MM.1S (cell line): ENCODE measurements around the gene SCLY.

Experiments
- DNase-seq: peaks from one replicate; pipeline ENCODE4 v3.0.0-alpha.2; 2015
- H2AFZ ChIP-seq: fragments of 300-600 bp; sonication (generic); 2 replicates; pipeline ENCODE4 v1.6.0; 2016; ENCODE audit warnings: antibody characterized with exemption, low read length
- H3F3A ChIP-seq: fragments of 300-600 bp; sonication (generic); 2 replicates; pipeline ENCODE4 v1.6.1; 2016; ENCODE audit warnings: mild to moderate bottlenecking, antibody characterized with exemption, low read length, moderate library complexity, mixed read lengths; ENCODE audit not compliant: insufficient read depth
- H3K27ac ChIP-seq: fragments of 300-600 bp; sonication (generic); 2 replicates; pipeline ENCODE4 v1.5.1; 2016; ENCODE audit warnings: mild to moderate bottlenecking, low read length
- H3K27me3 ChIP-seq: fragments of 300-600 bp; sonication (generic); replicated peaks from 2 replicates; pipeline ENCODE4 v1.6.0; 2016; ENCODE audit warnings: low read length; ENCODE audit not compliant: insufficient read depth
- H3K36me3 ChIP-seq: fragments of 300-600 bp; sonication (generic); replicated peaks from 2 replicates; pipeline ENCODE4 v1.6.1; 2016; ENCODE audit warnings: mild to moderate bottlenecking, low read length, mixed read lengths; ENCODE audit not compliant: insufficient read depth
- H3K4me1 ChIP-seq: fragments of 300-600 bp; sonication (generic); 2 replicates; pipeline ENCODE4 v1.6.1; 2016; ENCODE audit warnings: low read length, mixed read lengths
- H3K4me2 ChIP-seq: fragments of 300-600 bp; sonication (generic); 2 replicates; pipeline ENCODE4 v1.6.0; 2016; ENCODE audit warnings: low read depth, low read length
- H3K4me3 ChIP-seq: fragments of 300-600 bp; sonication (generic); 2 replicates; pipeline ENCODE4 v1.5.1; 2016; ENCODE audit warnings: low read length, mixed read lengths
- H3K79me2 ChIP-seq: fragments of 300-600 bp; sonication (generic); 2 replicates; pipeline ENCODE4 v1.6.1; 2016; ENCODE audit warnings: mixed run types, low read length, mixed read lengths
- H3K9ac ChIP-seq: fragments of 300-600 bp; sonication (generic); 2 replicates; pipeline ENCODE4 v1.6.1; 2016; ENCODE audit warnings: low read length, mixed read lengths
- H3K9me2 ChIP-seq: fragments of 300-600 bp; sonication (generic); replicated peaks from 2 replicates; pipeline ENCODE4 v1.6.1; 2016; ENCODE audit warnings: mild to moderate bottlenecking, low read length, mixed read lengths; ENCODE audit not compliant: insufficient read depth
- H3K9me3 ChIP-seq: fragments of 300-600 bp; sonication (generic); replicated peaks from 2 replicates; pipeline ENCODE4 v1.6.1; 2016; ENCODE audit warnings: mild to moderate bottlenecking, low read length, mixed read lengths; ENCODE audit not compliant: insufficient read depth
- H4K20me1 ChIP-seq: fragments of 300-600 bp; sonication (generic); 2 replicates; pipeline ENCODE4 v1.6.1; 2016; ENCODE audit warnings: mild to moderate bottlenecking, low read length, moderate library complexity, mixed read lengths; ENCODE audit not compliant: insufficient read depth
- EZH2 ChIP-seq: fragments of 300-600 bp; sonication (generic); optimal IDR thresholded peaks from 2 replicates; pipeline ENCODE3; 2017; ENCODE audit warnings: low read depth, mild to moderate bottlenecking, antibody characterized with exemption, low read length, mixed read lengths
- EZH2phosphoT487 ChIP-seq: fragments of 300-600 bp; sonication (generic); IDR thresholded peaks from 2 replicates; pipeline ENCODE4 v1.6.1; 2018; ENCODE audit warnings: antibody characterized with exemption, low read length
- TF ChIP-seq, protein P1 (sequence below): fragments of 300-600 bp; sonication (generic); IDR thresholded peaks from 2 replicates; pipeline ENCODE4 v1.5.1; 2016; ENCODE audit warnings: antibody characterized with exemption, low read length, mixed read lengths

SCLY gene

DNA sequence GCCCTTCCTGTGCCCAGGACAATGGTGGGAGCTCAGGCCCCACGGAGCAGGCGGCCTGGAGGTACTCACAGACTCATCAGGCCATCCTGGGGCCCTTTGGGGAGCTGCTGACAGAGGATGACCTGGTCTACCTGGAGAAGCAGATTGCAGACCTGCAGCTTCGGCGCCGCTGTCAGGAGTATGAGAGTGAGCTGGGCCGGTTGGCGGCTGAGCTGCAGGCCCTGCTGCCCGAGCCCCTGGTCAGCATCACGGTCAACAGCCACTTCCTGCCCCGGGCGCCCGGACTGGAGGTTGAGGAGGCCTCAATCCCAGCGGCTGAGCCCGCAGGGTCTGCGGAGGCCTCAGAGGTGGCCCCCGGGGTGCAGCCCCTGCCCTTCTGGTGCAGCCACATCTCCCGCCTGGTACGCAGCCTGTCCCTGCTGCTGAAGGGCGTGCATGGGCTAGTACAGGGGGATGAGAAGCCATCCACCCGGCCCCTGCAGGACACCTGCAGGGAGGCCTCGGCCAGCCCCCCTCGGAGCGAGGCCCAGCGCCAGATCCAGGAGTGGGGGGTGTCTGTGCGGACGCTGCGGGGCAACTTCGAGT, 69.4 kb downstream of the SCLY start:
- TF ChIP-seq, protein P1, sequence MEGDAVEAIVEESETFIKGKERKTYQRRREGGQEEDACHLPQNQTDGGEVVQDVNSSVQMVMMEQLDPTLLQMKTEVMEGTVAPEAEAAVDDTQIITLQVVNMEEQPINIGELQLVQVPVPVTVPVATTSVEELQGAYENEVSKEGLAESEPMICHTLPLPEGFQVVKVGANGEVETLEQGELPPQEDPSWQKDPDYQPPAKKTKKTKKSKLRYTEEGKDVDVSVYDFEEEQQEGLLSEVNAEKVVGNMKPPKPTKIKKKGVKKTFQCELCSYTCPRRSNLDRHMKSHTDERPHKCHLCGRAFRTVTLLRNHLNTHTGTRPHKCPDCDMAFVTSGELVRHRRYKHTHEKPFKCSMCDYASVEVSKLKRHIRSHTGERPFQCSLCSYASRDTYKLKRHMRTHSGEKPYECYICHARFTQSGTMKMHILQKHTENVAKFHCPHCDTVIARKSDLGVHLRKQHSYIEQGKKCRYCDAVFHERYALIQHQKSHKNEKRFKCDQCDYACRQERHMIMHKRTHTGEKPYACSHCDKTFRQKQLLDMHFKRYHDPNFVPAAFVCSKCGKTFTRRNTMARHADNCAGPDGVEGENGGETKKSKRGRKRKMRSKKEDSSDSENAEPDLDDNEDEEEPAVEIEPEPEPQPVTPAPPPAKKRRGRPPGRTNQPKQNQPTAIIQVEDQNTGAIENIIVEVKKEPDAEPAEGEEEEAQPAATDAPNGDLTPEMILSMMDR, result no peak
- no peak for TF ChIP-seq EZH2
- TF ChIP-seq EZH2phosphoT487, result no peak
- H3K36me3 ChIP-seq, result no peaks in the 10 kb centered on the region
- H3K27me3 ChIP-seq, result no peaks in the 10 kb centered on the region
- H3K4me2 ChIP-seq, result no peak overlapping the region
- H3F3A ChIP-seq, result no peaks in the 10 kb centered on the region
- H3K4me3 ChIP-seq, result no peak overlapping the region
- no peaks in the 10 kb centered on the region for H3K79me2 ChIP-seq
- no peak overlapping the region for H3K9ac ChIP-seq
- H3K9me2 ChIP-seq, result no peaks in the 10 kb centered on the region
- H3K4me1 ChIP-seq, result no peaks in the 10 kb centered on the region
- H3K27ac ChIP-seq, result no peak overlapping the region
- H2AFZ ChIP-seq, result no peak overlapping the region
- no peaks in the 10 kb centered on the region for H3K9me3 ChIP-seq
- H4K20me1 ChIP-seq, result no peaks in the 10 kb centered on the region
- DNase-seq, result no peak

DNA sequence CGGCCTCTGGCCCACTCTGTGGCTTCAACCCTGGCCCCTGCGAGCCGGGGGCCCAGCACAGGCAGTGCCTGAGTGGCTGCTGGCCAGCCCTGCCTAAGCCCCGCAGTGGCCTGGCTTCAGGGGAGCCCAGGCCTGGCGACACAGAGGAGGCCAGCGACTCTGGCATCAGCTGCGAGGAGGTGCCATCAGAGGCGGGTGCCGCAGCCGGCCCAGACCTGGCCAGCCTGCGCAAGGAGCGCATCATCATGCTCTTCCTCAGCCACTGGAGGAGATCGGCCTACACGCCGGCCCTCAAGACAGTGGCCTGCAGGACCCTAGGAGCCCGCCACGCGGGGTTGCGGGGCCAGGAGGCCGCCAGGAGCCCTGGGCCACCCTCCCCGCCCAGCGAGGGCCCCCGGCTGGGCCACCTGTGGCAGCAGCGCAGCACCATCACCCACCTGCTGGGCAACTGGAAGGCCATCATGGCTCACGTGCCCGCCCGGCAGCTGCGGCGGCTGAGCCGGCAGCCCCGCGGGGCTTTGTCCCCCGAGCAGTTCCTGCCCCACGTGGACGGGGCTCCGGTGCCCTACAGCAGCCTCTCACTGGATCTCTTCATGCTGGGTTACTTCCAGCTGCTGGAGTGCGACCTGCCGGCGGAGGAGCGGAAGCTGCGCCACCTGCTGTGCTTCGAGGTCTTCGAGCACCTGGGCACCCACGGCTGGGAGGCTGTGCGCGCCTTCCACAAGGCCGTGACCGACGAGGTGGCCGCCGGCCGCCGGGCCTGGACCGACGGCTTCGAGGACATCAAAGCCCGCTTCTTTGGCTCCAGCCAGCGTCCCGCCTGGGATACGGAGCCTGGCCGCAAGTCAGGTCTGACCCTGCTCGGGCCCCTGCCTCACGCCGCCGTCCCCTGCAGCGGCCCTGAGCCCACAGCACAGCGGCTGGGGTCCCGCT, 70.2 kb downstream of the SCLY start:
- H3K9me2 ChIP-seq, result no peaks in the 10 kb centered on the region

DNA sequence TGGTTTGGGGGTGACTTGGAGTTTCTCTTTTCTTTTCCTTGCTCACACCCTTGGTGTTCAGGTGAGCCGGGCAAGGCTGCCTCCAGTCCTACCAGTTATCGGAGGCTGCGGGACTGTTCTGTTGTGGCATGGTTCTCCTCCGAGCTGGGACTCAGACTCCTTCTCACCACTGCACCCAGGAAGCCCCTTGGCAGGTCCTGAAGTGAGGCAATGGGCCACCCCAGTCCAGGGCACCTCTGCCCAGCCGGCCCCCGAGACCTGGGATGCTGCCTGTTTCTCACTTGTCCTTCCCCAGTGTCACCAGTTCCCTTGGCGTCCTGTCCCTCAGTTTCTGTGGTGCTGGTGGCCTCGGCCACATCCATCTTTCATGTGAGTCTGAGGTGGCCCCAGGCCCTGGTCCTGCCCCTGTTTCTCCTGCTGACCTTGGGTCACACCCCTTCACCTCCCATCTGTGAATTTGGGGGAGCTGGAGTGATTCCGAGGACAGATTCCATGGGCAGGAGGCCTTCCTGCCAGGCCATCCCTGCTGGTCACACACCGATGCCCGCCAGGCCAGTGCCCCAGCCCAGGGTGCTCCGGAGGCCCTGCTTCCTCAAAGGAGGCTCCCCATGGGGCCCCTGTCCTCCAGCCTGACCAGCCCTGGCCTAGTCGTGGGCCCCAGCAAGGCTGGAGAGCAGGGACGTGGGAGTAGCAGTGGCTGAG, 71.1 kb downstream of the SCLY start:
- H3K4me1 ChIP-seq, result no peaks in the 10 kb centered on the region
- H3K4me3 ChIP-seq, result no peak overlapping the region
- H3K4me2 ChIP-seq, result no peak overlapping the region

More for the DNA sequence above, 70.2 kb downstream of the SCLY start:
- no peak overlapping the region for H3K4me3 ChIP-seq
- H3K36me3 ChIP-seq, result no peaks in the 10 kb centered on the region
- H3K27ac ChIP-seq, result no peak overlapping the region
- H3F3A ChIP-seq, result no peaks in the 10 kb centered on the region
- H3K9ac ChIP-seq, result no peak overlapping the region
- H2AFZ ChIP-seq, result no peak overlapping the region
- DNase-seq, result no peak
- no peaks in the 10 kb centered on the region for H3K4me1 ChIP-seq
- no peaks in the 10 kb centered on the region; the same call in 1 of the 2 replicates for H3K27me3 ChIP-seq
- H3K79me2 ChIP-seq, result no peaks in the 10 kb centered on the region
- H4K20me1 ChIP-seq, result no peaks in the 10 kb centered on the region
- no peak overlapping the region for H3K4me2 ChIP-seq
- TF ChIP-seq EZH2, result no peak
- no peak for TF ChIP-seq EZH2phosphoT487
- TF ChIP-seq, protein P1, result no peak
- H3K9me3 ChIP-seq, result no peaks in the 10 kb centered on the region

More for the DNA sequence above, 71.1 kb downstream of the SCLY start:
- Histone ChIP-seq H3F3A (no peaks in the 10 kb centered on the region), H3K9me3 (no peaks in the 10 kb centered on the region), H2AFZ (no peak overlapping the region), H4K20me1 (no peaks in the 10 kb centered on the region), H3K9ac (no peak overlapping the region), H3K27ac (no peak overlapping the region), H3K79me2 (no peaks in the 10 kb centered on the region), H3K9me2 (no peaks in the 10 kb centered on the region), H3K27me3 (no peaks in the 10 kb centered on the region; the same call in 1 of the 2 replicates), H3K36me3 (no peaks in the 10 kb centered on the region)
- TF ChIP-seq EZH2phosphoT487 (no peak), EZH2 (no peak)
- TF ChIP-seq, protein P1, result no peak
- DNase-seq, result no peak
